SH-SY5Y (cell line): Measurements from ENCODE around the gene TBC1D16.

Experiments
- GATA2 ChIP-seq: IDR thresholded peaks from 2 replicates; pipeline ENCODE4 v1.6.1; 2011; ENCODE audit warnings: mild to moderate bottlenecking, low read depth, low read length
- GATA3 ChIP-seq: IDR thresholded peaks from 2 replicates; pipeline ENCODE4 v1.6.1; 2011; ENCODE audit warnings: low read depth, mild to moderate bottlenecking, low read length, moderate library complexity

DNA sequence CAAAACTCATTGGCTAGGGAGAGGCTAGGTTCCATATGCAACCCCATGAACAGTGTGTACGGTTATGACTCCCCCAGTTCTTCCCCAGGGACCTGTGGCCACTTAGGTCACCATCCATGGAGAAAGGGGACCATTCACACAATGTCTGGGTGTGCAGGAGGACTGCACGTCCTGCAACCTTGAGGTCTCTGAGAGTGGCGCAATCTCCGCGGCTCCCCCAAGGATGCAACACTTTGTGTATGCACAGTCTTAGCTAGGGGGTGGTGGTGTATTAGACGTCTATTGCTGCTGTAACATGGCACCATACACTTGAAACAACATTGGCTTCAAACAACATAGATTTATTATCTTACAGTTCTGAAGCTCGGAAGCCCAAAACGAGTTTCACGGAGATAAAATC lies 130.8 kb downstream of the TBC1D16 start:
- TF ChIP-seq GATA3 (no peak), GATA2 (no peak)
